GM12872 (cell line): ENCODE data around the gene METTL23.

Experiments used
- TF ChIP-seq, protein P1 (sequence below): IDR thresholded peaks from 3 replicates; pipeline ENCODE4 v1.5.1; 2011; ENCODE audit warnings: low read depth, mild to moderate bottlenecking, low read length, moderate library complexity; ENCODE audit not compliant: insufficient read depth

The METTL23 gene

DNA sequence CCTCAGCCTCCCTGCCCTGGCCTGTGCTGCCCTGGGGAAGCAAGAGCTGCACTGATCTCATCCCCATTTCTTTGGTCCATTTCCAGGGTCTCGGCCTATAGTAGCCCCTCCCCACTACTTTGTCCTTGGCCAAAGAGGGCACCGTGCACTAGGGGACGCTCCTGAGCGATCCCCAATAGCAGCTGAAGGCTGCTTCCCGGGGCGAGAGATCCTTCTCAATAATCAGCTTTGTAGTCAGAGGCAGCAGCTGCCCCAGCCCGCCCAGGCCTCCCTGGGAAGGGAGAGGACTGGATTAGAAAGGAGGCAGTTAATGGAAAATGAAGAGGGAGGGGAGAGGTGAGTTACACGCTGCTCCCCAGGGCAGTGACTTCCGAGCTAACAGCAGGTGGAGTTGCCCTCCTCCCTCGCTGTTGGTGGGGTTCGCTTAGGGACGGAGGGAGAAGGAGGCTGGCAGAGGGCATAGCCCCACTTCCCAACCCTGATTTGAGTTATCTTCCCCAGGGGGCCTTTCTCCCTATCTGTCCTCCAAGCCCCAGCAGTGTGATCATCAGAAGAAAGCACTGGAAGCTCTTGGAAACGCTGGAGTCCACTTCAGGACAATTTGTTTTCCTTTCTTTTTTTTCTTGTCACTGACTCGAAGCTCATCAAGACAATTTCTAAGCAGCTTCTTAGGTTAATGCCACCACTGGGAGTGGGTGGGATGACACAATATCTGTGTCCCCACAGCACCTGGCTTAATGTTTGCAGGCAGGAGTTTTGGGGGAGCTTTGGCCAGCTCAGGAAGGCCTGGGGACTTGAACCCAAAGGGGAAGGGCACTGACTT, 18.4 kb upstream of the METTL23 start:
- TF ChIP-seq, protein P1, sequence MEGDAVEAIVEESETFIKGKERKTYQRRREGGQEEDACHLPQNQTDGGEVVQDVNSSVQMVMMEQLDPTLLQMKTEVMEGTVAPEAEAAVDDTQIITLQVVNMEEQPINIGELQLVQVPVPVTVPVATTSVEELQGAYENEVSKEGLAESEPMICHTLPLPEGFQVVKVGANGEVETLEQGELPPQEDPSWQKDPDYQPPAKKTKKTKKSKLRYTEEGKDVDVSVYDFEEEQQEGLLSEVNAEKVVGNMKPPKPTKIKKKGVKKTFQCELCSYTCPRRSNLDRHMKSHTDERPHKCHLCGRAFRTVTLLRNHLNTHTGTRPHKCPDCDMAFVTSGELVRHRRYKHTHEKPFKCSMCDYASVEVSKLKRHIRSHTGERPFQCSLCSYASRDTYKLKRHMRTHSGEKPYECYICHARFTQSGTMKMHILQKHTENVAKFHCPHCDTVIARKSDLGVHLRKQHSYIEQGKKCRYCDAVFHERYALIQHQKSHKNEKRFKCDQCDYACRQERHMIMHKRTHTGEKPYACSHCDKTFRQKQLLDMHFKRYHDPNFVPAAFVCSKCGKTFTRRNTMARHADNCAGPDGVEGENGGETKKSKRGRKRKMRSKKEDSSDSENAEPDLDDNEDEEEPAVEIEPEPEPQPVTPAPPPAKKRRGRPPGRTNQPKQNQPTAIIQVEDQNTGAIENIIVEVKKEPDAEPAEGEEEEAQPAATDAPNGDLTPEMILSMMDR = peak; percentile 34; the same call in 2 of the 3 replicates

DNA sequence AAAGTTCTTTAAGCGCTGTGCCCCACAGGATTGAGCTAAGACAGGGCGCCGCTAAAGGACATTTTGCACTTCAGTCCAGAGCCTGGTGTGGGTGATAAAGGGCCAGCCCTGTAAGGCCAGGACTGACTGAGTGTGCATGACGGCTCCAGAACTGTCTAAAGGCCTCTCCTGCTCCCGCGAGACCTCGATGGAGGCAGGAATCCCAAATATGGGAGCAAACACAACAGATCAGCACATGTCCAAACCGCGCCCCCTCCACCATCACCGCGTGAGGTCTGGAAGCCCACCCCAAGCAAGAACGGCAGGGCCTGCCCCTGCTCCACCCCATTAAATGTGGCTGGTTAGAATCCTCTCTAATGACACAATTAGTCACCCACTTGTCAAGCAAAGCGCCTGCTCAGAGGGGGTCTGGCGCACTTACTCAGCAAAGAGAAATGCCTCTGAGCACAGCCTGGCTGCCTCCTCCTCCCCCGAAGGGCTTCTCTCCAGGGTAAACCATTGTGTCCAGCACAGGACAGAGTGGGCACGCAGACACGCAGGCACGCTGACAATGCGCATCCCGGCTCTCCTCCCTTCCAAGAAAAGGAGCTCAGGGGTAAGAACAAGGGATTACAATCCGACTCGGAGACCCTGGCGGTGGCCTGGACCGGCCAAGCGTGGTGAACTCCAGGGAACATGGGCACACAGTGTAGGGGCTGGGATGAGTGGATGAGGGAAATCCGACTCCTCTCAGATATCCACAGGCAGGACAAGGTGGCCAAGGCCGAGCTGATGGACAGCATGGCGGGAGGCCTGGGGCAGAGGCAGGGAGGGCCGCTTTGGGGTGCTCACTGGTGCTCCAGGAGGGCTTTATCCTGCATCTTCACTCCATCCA, 17.3 kb upstream of the METTL23 start:
- TF ChIP-seq, protein P1 = no peak

DNA sequence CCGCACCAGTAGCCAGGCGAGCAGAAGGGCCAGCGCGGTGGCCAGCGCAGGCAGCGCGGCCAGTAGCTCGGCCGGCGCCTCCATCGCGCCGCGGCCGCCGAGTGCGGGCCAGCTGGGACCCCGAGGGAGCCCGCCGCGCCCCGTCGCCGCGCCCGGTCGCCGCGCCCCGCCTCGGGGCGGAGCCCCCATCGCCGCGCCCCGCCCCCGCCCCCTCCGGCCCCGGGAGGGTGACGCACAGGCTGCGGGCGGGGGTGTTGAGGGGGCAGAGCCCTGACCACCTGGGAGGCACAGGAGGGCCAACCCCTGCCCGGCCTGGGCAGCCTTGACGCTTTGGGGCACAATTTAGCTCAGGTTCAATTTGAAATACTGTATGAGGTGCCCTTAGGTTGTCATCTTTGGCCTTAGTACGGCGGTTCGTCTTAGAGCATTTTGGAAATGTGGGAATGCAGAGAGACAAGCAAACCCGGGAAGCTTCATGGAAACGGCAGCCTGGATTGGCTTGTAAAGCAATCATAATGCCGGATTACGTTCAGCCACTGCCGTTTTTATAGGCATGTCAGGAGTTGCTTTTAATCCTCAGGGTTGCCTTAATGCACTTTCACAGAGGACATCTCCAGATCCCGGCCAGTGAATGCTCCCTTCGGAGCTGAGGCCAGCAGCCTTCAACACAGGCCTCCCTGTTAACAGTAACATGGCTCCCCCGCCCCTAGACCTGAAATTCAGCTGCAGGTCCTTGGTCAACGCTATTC, 15.6 kb upstream of the METTL23 start, which contains the start of gene MXRA7:
Gene MXRA7 (minus strand): TSS at position 103 of the 749 bp plus-strand sequence. CDS start 19 bp downstream, at position 84.
- TF ChIP-seq, protein P1 = no peak

DNA sequence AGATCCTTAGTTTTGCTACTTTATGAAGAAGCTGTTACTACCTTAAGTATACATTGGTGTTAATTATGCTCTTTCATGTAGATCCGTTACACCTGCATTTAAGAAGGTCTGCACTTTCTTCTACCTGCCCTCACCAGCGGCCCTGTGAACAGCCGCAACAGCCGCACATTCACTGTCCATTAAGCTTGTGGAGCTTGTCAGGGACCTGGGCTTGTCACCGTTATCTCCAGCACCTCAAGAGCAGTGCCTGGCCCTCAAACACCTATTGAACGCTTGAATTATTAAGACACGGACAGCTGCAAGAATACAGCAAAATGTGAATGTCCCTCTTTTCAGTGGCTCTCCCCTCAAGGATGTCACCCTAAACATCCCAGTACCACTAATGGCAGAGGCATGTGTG, 12.9 kb upstream of the METTL23 start:
- TF ChIP-seq, protein P1 = no peak

DNA sequence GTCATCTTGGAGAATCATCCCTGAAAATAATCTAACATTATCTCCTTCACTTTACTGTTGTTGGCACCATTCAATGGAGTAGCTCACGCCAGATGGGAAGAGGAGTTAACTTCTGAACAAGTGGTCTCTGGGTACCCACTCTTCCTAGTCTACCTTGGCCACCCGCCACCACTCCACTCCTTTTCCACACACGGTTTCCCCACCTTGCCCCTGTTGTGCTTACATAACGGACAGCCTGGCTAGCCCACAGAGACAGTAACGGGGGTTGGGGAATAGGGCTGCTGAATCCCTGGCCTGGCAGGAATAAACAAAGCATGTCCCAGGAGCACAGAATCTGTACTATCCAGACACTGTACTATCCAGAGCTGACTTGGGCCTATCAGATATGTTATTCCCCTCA, 12.3 kb upstream of the METTL23 start:
- TF ChIP-seq, protein P1 = no peak

DNA sequence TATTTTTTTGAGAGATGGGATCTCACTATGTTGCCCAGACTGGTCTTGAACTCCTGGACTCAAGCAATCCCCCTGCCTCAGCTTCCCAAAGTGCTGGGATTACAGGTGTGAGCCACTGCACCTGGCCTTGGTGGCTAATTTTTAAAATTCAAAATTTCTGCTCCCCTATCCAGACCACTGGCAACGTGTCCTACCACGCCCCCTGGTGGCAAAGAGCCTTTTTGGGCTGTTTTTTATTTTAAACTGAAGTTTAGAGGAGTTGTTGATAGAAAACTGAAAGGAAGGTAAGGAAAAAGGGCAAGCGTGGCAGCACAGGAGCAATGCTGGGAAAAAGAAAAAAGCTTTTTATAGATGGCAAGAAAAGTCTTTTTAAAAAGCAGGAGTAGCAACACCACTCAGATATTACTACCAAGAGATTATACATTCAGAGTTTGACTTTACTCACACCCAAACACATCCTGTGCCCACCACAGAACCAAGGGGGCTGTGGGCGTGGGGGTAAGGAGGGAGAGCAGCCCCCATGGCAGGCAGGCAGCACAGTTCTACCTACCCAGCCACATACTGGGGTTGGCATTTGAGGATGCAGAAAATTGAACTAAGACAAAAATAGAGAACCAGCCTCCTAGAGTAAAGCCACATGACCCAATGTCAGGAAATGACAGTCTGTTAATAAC, 11.7 kb upstream of the METTL23 start:
- TF ChIP-seq, protein P1 = peak; percentile 64; the same call in 2 of the 3 replicates

DNA sequence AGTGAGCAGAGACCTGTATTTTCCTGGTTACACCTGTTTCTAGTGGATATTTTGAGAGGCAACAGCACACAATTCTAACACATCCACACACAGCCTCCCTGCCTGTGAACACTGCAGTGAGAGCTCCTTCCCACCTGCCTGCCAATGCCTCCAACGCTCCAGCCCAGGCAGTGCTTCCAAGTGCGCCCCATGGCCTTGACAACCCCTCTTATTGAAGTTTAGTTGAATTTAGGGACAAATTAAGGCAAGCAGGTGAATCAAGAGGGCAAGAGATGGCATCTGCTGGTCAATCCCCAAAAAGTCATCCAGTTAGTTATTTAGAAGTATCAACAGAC, 11.2 kb upstream of the METTL23 start:
- TF ChIP-seq, protein P1 = no peak
